PFSK-1 (cell line): ENCODE data around the gene PIGQ.

Experiments used
- FOXP2 ChIP-seq: optimal IDR thresholded peaks from 2 replicates; pipeline ENCODE3; 2011; ENCODE audit warnings: borderline replicate concordance, control low read depth, inconsistent platforms; ENCODE audit not compliant: insufficient read depth; ENCODE audit errors: extremely low read length, extremely low read depth
- POLR2AphosphoS5 ChIP-seq: IDR thresholded peaks from 2 replicates; pipeline ENCODE4 v1.6.1; 2012; ENCODE audit warnings: low read depth, mild to moderate bottlenecking, control low read depth, low read length, moderate library complexity
- SIN3A ChIP-seq: IDR thresholded peaks from 2 replicates; pipeline ENCODE4 v1.6.1; 2012; ENCODE audit warnings: mild to moderate bottlenecking, low read length, moderate library complexity, borderline replicate concordance; ENCODE audit not compliant: insufficient read depth
- TAF1 ChIP-seq: IDR thresholded peaks from 2 replicates; pipeline ENCODE4 v1.6.1; 2012; ENCODE audit warnings: low read length, control low read depth, borderline replicate concordance; ENCODE audit not compliant: insufficient read depth
- TF ChIP-seq, protein P1 (sequence below), 2 experiments: IDR thresholded peaks; 2 replicates each; pipeline versions ENCODE4 v1.6.1 to v1.8.0; 2011 to 2012; ENCODE audit warnings: low read depth in 2 of 2, low read length in 2 of 2, control low read depth in 1 of 2, inconsistent platforms in 1 of 2, mild to moderate bottlenecking in 1 of 2, moderate library complexity in 1 of 2; ENCODE audit not compliant: insufficient read depth in 1 of 2

Gene PIGQ

GRCh38 chr16:543301-544164 is 26.2 kb upstream of the PIGQ start:
- TF ChIP-seq, protein P1, sequence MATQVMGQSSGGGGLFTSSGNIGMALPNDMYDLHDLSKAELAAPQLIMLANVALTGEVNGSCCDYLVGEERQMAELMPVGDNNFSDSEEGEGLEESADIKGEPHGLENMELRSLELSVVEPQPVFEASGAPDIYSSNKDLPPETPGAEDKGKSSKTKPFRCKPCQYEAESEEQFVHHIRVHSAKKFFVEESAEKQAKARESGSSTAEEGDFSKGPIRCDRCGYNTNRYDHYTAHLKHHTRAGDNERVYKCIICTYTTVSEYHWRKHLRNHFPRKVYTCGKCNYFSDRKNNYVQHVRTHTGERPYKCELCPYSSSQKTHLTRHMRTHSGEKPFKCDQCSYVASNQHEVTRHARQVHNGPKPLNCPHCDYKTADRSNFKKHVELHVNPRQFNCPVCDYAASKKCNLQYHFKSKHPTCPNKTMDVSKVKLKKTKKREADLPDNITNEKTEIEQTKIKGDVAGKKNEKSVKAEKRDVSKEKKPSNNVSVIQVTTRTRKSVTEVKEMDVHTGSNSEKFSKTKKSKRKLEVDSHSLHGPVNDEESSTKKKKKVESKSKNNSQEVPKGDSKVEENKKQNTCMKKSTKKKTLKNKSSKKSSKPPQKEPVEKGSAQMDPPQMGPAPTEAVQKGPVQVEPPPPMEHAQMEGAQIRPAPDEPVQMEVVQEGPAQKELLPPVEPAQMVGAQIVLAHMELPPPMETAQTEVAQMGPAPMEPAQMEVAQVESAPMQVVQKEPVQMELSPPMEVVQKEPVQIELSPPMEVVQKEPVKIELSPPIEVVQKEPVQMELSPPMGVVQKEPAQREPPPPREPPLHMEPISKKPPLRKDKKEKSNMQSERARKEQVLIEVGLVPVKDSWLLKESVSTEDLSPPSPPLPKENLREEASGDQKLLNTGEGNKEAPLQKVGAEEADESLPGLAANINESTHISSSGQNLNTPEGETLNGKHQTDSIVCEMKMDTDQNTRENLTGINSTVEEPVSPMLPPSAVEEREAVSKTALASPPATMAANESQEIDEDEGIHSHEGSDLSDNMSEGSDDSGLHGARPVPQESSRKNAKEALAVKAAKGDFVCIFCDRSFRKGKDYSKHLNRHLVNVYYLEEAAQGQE (IDR thresholded peaks at IDR 0.05; ENCODE audit: insufficient read depth in 1 of 2, low read depth in 2 of 2, low read length in 2 of 2) = no peak
- TF ChIP-seq SIN3A = no peak
- TF ChIP-seq TAF1 = no peak
- no peak for TF ChIP-seq FOXP2
- no peak for TF ChIP-seq POLR2AphosphoS5

- no peak for TF ChIP-seq POLR2AphosphoS5
- TF ChIP-seq SIN3A = no peak
- TF ChIP-seq, protein P1 (IDR thresholded peaks at IDR 0.05; ENCODE audit: insufficient read depth in 1 of 2, low read depth in 2 of 2, low read length in 2 of 2) = no peak
- TF ChIP-seq TAF1 = no peak
- TF ChIP-seq FOXP2 = no peak
Observed at GRCh38 chr16:544517-544916, 25.3 kb upstream of the PIGQ start.

- TF ChIP-seq TAF1 (no peak), POLR2AphosphoS5 (no peak), FOXP2 (no peak), SIN3A (no peak)
- TF ChIP-seq, protein P1 (IDR thresholded peaks at IDR 0.05; ENCODE audit: insufficient read depth in 1 of 2, low read depth in 2 of 2, low read length in 2 of 2) = no peak
Observed at GRCh38 chr16:546909-547770, 22.6 kb upstream of the PIGQ start.

- TF ChIP-seq, protein P1 (IDR thresholded peaks at IDR 0.05; ENCODE audit: insufficient read depth in 1 of 2, low read depth in 2 of 2, low read length in 2 of 2) = no peak
- TF ChIP-seq SIN3A (no peak), FOXP2 (no peak), POLR2AphosphoS5 (no peak), TAF1 (no peak)
Observed at GRCh38 chr16:548586-548985, 21.2 kb upstream of the PIGQ start.
